GM12878 (cell line): ENCODE results near the gene HMOX2. TPM values are rescaled to one million over a fixed set of nuclear protein-coding genes. Genes with fewer than 3 reads are reported as not detected.

Experiments used
- ATAC-seq: fragments of 200-7000 bp; cut with Tn5 transposase; 3 replicates; pipeline ENCODE4 v1.9.1; 2020; ENCODE audit warnings: mild to moderate bottlenecking, moderate library complexity
- BruUV-seq: library from RNA; stranded (reverse); fragments of 400-500 nt; replicated peaks from 2 replicates; lab custom pipeline; 2021; lab: Mats Ljungman, UMichigan
- CTCF ChIA-PET: fragments of 300-600 bp; sonication (Branson Sonifier 250); formaldehyde crosslinking; extraction: SDS; loops from one replicate; lab custom pipeline; 2021; ENCODE audit warnings: inconsistent platforms; lab: Yijun Ruan, JAX
- POLR2A ChIA-PET: fragments of 350-600 bp; formaldehyde crosslinking; extraction: SDS; loops from one replicate; lab custom pipeline; 2021; ENCODE audit warnings: inconsistent platforms; lab: Charles Lee
- RAD21 ChIA-PET: fragments of 300-600 bp; sonication (Branson Sonifier 250); formaldehyde crosslinking; loops from one replicate; lab custom pipeline; 2023; ENCODE audit warnings: antibody characterized with exemption; ENCODE audit not compliant: unreplicated experiment; lab: Charles Lee
- SMC1A ChIA-PET: fragments of 300-600 bp; sonication (Branson Sonifier 250); formaldehyde crosslinking; loops from one replicate; lab custom pipeline; 2023; ENCODE audit not compliant: unreplicated experiment, uncharacterized antibody; lab: Charles Lee
- DNase-seq: peaks from one replicate; pipeline ENCODE4 v3.0.0-alpha.2; 2011; ENCODE audit warnings: low read depth, low spot score
- FAIRE-seq: peaks from 3 replicates; lab custom pipeline; 2011; peaks lifted over from hg19 to GRCh38; lab: Jason Lieb, UNC
- H2AFZ ChIP-seq: 2 replicates; pipeline ENCODE4 v1.6.0; 2011; ENCODE audit warnings: low read depth, low read length, control low read depth; ENCODE audit not compliant: control insufficient read depth
- H3K27ac ChIP-seq: 2 replicates; pipeline ENCODE4 v1.5.1; 2011; ENCODE audit warnings: control low read depth; ENCODE audit not compliant: control insufficient read depth, insufficient read depth
- H3K27me3 ChIP-seq, 2 experiments: replicated peaks in 1 of 2; 2 replicates each; pipeline versions ENCODE4 v1.6.0 to v1.6.1; 2011; ENCODE audit warnings: low read length in 1 of 2; ENCODE audit not compliant: control insufficient read depth in 2 of 2, insufficient read depth in 2 of 2
- H3K36me3 ChIP-seq, 2 experiments: 2 replicates each; pipeline ENCODE4 v1.5.1; 2011; ENCODE audit warnings: low read length in 1 of 2; ENCODE audit not compliant: control insufficient read depth in 2 of 2, insufficient read depth in 2 of 2
- H3K4me1 ChIP-seq: 2 replicates; pipeline ENCODE4 v1.6.1; 2011; ENCODE audit warnings: mild to moderate bottlenecking, low read length, moderate library complexity, mixed read lengths; ENCODE audit not compliant: control insufficient read depth, insufficient read depth
- H3K4me2 ChIP-seq: 2 replicates; pipeline ENCODE4 v1.6.0; 2011; ENCODE audit warnings: control low read depth; ENCODE audit not compliant: control insufficient read depth, insufficient read depth
- H3K4me3 ChIP-seq: fragments of 200-600 bp; sonication (generic); 2 replicates; pipeline ENCODE4 v1.5.1; 2016
- H3K79me2 ChIP-seq: 2 replicates; pipeline ENCODE4 v1.6.0; 2011; ENCODE audit warnings: low read length; ENCODE audit not compliant: control insufficient read depth, insufficient read depth
- H3K9ac ChIP-seq: 2 replicates; pipeline ENCODE4 v1.8.0; 2011; ENCODE audit warnings: low read length, control low read depth, mixed read lengths; ENCODE audit not compliant: control insufficient read depth, insufficient read depth
- H3K9me3 ChIP-seq: replicated peaks from 3 replicates; pipeline ENCODE4 v1.5.1; 2011; ENCODE audit warnings: mild to moderate bottlenecking, low read length; ENCODE audit not compliant: control insufficient read depth, insufficient read depth
- H4K20me1 ChIP-seq: 2 replicates; pipeline ENCODE4 v1.6.0; 2011; ENCODE audit not compliant: control insufficient read depth, insufficient read depth
- GATAD2B ChIP-seq: fragments of 450-650 bp; conservative IDR thresholded peaks from 2 replicates; pipeline ENCODE4 v1.6.1; 2017; ENCODE audit warnings: low read depth, mild to moderate bottlenecking, moderate library complexity
- MEF2B ChIP-seq: fragments of 450-650 bp; IDR thresholded peaks from 2 replicates; pipeline ENCODE4 v1.6.1; 2018; ENCODE audit warnings: mild to moderate bottlenecking, moderate library complexity; ENCODE audit not compliant: partially characterized antibody, poor library complexity, severe bottlenecking
- NFXL1 ChIP-seq: fragments of 450-650 bp; IDR thresholded peaks from 2 replicates; pipeline ENCODE4 v1.6.1; 2017; ENCODE audit warnings: antibody characterized with exemption, mild to moderate bottlenecking, borderline replicate concordance
- POLR2A ChIP-seq: IDR thresholded peaks from 2 replicates; pipeline ENCODE4 v1.6.1; 2011; ENCODE audit warnings: low read depth, mild to moderate bottlenecking, low read length
- RCOR1 ChIP-seq: conservative IDR thresholded peaks from 2 replicates; pipeline ENCODE4 v1.6.1; 2012; ENCODE audit warnings: low read depth, low read length, improper control_type of control experiment
- SMC3 ChIP-seq: IDR thresholded peaks from 2 replicates; pipeline ENCODE4 v1.6.1; 2011; ENCODE audit warnings: low read length, improper control_type of control experiment, borderline replicate concordance
- TAF1 ChIP-seq: IDR thresholded peaks from 2 replicates; pipeline ENCODE4 v1.6.1; 2011; ENCODE audit warnings: mild to moderate bottlenecking, low read depth, low read length, borderline replicate concordance
- WGBS: methylation state at CpG from one replicate; pipeline ENCODE4 v1.1.6; 2016; ENCODE audit warnings: low lambda C conversion rate; ENCODE audit not compliant: insufficient replicate concordance, insufficient coverage; ENCODE audit errors: missing lambda C conversion rate; 5-methylcytosine and 5-hydroxymethylcytosine counted together
- in situ Hi-C: fragments of 300-500 bp; cut with MboI; formaldehyde crosslinking; loops from 9 replicates; pipeline ENCODE4 v1.14.3; 2018; ENCODE audit warnings: mixed read lengths
- intact Hi-C: fragments of 100-400 bp; cut with micrococcal nuclease; formaldehyde crosslinking; loops from one replicate; pipeline ENCODE4 v1.14.2; 2022; ENCODE audit not compliant: unreplicated experiment
- polyA plus RNA-seq, 11 experiments: library from polyadenylated mRNA; depleted of rRNA in 4 of 11; unstranded in 6 of 11; stranded (reverse) in 5 of 11; fragments of >200 nt; fragmentation: Nextera tagmentation in 4 of 11; fragmentation: Illumina TruSeq in 1 of 11; extraction: Ambion mirVana in 4 of 11; extraction: Trizol in 1 of 11; gene quantifications; 1 replicate in 1 of 11; 2 replicates in 10 of 11; pipeline versions ENCODE4 v1.2.1 to v1.2.3, GENCODE V29; 2011 to 2016; ENCODE audit warnings: inconsistent platforms in 2 of 11, missing spikeins in 2 of 11, low read depth in 1 of 11
- total RNA-seq, 4 experiments: library from RNA; depleted of rRNA in 3 of 4; stranded (reverse); fragments of >200 nt in 3 of 4; fragmentation: Illumina TruSeq in 1 of 4; extraction: Trizol in 1 of 4; gene quantifications; 2 replicates each; pipeline versions ENCODE4 v1.2.1 to v1.2.3, GENCODE V29; 2013 to 2021
- TF ChIP-seq, protein P1 (sequence below): fragments of 450-650 bp; IDR thresholded peaks from 2 replicates; pipeline ENCODE4 v1.6.1; 2017; ENCODE audit warnings: mild to moderate bottlenecking, moderate library complexity

Gene HMOX2
- total and polyA plus RNA-seq, 10 of the 15 experiments (the other 5 are each of a cell fraction or from before 2014, with no cell fraction given), result 26.4 to 111 (median 57.8) TPM

GRCh38 chr16:4463522-4464163, 12.6 kb upstream of the HMOX2 start:
- BruUV-seq, result no TSS peak
- H3K4me3 ChIP-seq, result no peak overlapping the region
- H4K20me1 ChIP-seq, result no peaks in the 10 kb centered on the region; the same call in 1 of the 2 replicates
- no peak for TF ChIP-seq SMC3
- TF ChIP-seq TAF1, result no peak
- TF ChIP-seq MEF2B, result no peak
- no peak for TF ChIP-seq RCOR1
- TF ChIP-seq, protein P1, sequence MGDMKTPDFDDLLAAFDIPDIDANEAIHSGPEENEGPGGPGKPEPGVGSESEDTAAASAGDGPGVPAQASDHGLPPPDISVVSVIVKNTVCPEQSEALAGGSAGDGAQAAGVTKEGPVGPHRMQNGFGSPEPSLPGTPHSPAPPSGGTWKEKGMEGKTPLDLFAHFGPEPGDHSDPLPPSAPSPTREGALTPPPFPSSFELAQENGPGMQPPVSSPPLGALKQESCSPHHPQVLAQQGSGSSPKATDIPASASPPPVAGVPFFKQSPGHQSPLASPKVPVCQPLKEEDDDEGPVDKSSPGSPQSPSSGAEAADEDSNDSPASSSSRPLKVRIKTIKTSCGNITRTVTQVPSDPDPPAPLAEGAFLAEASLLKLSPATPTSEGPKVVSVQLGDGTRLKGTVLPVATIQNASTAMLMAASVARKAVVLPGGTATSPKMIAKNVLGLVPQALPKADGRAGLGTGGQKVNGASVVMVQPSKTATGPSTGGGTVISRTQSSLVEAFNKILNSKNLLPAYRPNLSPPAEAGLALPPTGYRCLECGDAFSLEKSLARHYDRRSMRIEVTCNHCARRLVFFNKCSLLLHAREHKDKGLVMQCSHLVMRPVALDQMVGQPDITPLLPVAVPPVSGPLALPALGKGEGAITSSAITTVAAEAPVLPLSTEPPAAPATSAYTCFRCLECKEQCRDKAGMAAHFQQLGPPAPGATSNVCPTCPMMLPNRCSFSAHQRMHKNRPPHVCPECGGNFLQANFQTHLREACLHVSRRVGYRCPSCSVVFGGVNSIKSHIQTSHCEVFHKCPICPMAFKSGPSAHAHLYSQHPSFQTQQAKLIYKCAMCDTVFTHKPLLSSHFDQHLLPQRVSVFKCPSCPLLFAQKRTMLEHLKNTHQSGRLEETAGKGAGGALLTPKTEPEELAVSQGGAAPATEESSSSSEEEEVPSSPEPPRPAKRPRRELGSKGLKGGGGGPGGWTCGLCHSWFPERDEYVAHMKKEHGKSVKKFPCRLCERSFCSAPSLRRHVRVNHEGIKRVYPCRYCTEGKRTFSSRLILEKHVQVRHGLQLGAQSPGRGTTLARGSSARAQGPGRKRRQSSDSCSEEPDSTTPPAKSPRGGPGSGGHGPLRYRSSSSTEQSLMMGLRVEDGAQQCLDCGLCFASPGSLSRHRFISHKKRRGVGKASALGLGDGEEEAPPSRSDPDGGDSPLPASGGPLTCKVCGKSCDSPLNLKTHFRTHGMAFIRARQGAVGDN, result no peak
- no peak for TF ChIP-seq NFXL1
- TF ChIP-seq GATAD2B, result no peak
- peak; percentile 54; the same call in 1 of the 2 replicates for TF ChIP-seq POLR2A
- no peaks in the 10 kb centered on the region for H3K79me2 ChIP-seq
- ChIA-PET RAD21 (no interaction called here), SMC1A (interaction anchor here (0.8 kb wide), 1 partner anchor 160 kb away, joined by 3 read pairs; no protein-coding TSS in a partner anchor), CTCF (no interaction called here), POLR2A (interaction anchor here (0.5 kb wide), 1 partner anchor 64 kb away, joined by 4 read pairs; no protein-coding TSS in a partner anchor)
- no peak overlapping the region for H3K9ac ChIP-seq
- ATAC-seq (no peak), DNase-seq (no peak), FAIRE-seq (no peak)
- in situ Hi-C loops (no loop called here), intact Hi-C loops (no loop called here)
- no peak overlapping the region for H3K4me2 ChIP-seq
- H3K4me1 ChIP-seq, result no peaks in the 10 kb centered on the region
- 97% methylated on average over 22 of the region's 22 CpGs for WGBS
- H2AFZ ChIP-seq, result no peak overlapping the region
- H3K9me3 ChIP-seq, result no peaks in the 10 kb centered on the region
- peaks cover 8 to 9% of the 10 kb centered on the region in 2 experiments; a peak in 3 of 4 replicates for H3K36me3 ChIP-seq
- no peaks in the 10 kb centered on the region for H3K27me3 ChIP-seq
- no peak overlapping the region for H3K27ac ChIP-seq
